CD4-positive, alpha-beta T cell (primary cell): ENCODE results near the gene RELCH. TPM values are rescaled to one million over a fixed set of nuclear protein-coding genes. Genes with fewer than 3 reads are reported as not detected.

Experiments
- ATAC-seq: fragments of 200-7000 bp; cut with Tn5 transposase; one replicate; pipeline ENCODE4 v1.10.0; 2022; ENCODE audit warnings: mild to moderate bottlenecking; ENCODE audit not compliant: poor library complexity
- CTCF ChIA-PET: fragments of 350-600 bp; sonication (Branson Sonifier 250); formaldehyde crosslinking; loops from one replicate; lab custom pipeline; 2021; ENCODE audit warnings: antibody characterized with exemption, inconsistent platforms; lab: Charles Lee
- POLR2A ChIA-PET: fragments of 350-600 bp; sonication (Branson Sonifier 250); formaldehyde crosslinking; loops from one replicate; lab custom pipeline; 2021; ENCODE audit warnings: antibody characterized with exemption, inconsistent platforms; lab: Charles Lee
- DNase-seq, 14 experiments: peaks; one replicate each; pipeline ENCODE4 v3.0.0-alpha.2; 2013 to 2020; ENCODE audit warnings: mixed read lengths in 2 of 14
- H3K27ac ChIP-seq, 2 donors: one replicate each; pipeline versions ENCODE4 v1.5.1 to v1.7.0; 2013; ENCODE audit warnings: low read length in 2 of 2, low read depth in 1 of 2, mild to moderate bottlenecking in 1 of 2
- H3K27me3 ChIP-seq, 2 experiments: 1 replicate in 1 of 2; 2 replicates in 1 of 2; pipeline versions ENCODE4 v1.6.1 to v1.7.0; 2013; ENCODE audit warnings: low read length in 2 of 2, control low read depth in 1 of 2, mild to moderate bottlenecking in 1 of 2, moderate library complexity in 1 of 2; ENCODE audit not compliant: insufficient read depth in 2 of 2, control insufficient read depth in 1 of 2
- H3K36me3 ChIP-seq: one replicate; pipeline ENCODE4 v1.6.1; 2013; ENCODE audit warnings: low read length, control low read depth; ENCODE audit not compliant: insufficient read depth
- H3K4me1 ChIP-seq: one replicate; pipeline ENCODE4 v1.6.1; 2013; ENCODE audit warnings: low read length, control low read depth; ENCODE audit not compliant: insufficient read depth
- H3K4me3 ChIP-seq: one replicate; pipeline ENCODE4 v1.5.1; 2013; ENCODE audit warnings: mild to moderate bottlenecking, low read length, moderate library complexity
- H3K9me3 ChIP-seq, 2 experiments: 1 replicate in 1 of 2; 2 replicates in 1 of 2; pipeline versions ENCODE4 v1.6.1 to v1.7.0; 2013; ENCODE audit warnings: low read length in 2 of 2, mild to moderate bottlenecking in 2 of 2, control low read depth in 1 of 2, moderate library complexity in 1 of 2; ENCODE audit not compliant: control insufficient read depth in 1 of 2, insufficient read depth in 1 of 2
- H3K27ac Mint-ChIP-seq: one replicate; pipeline ENCODE4 v1.8.0; 2020; ENCODE audit warnings: mixed read lengths
- H3K27me3 Mint-ChIP-seq: one replicate; pipeline ENCODE4 v1.8.0; 2021; ENCODE audit warnings: mixed read lengths
- H3K36me3 Mint-ChIP-seq: one replicate; pipeline ENCODE4 v1.8.0; 2021; ENCODE audit warnings: low read depth, mixed read lengths
- H3K4me1 Mint-ChIP-seq: one replicate; pipeline ENCODE4 v1.8.0; 2021; ENCODE audit warnings: low read depth, mixed read lengths
- H3K4me3 Mint-ChIP-seq: one replicate; pipeline ENCODE4 v1.8.0; 2020; ENCODE audit warnings: mild to moderate bottlenecking, mixed read lengths
- H3K9me3 Mint-ChIP-seq: one replicate; pipeline ENCODE4 v1.8.0; 2020; ENCODE audit warnings: mixed read lengths
- CTCF ChIP-seq: fragments of 200-600 bp; IDR thresholded peaks from one replicate; pipeline ENCODE4 v1.8.0; 2022; ENCODE audit warnings: antibody characterized with exemption, mild to moderate bottlenecking
- intact Hi-C, 2 experiments: fragments of 100-400 bp; cut with DNase I in 1 of 2; cut with micrococcal nuclease in 1 of 2; formaldehyde crosslinking; loops; one replicate each; pipeline versions ENCODE4 v1.15.1 to v1.9.0; 2023 to 2025; cut with DNase I, micrococcal nuclease
- total RNA-seq, 174 experiments: library from RNA in 2 of 174; stranded (reverse) in 2 of 174; gene quantifications; one replicate each; pipeline ENCODE4 v1.2.3 and lab custom pipeline; 2021 to 2026

Gene RELCH
- total RNA-seq, 2 experiments from 2014 or later, result 39.6 to 44.3 TPM

GRCh38 chr18:62264984-62265383 is 77.9 kb downstream of the RELCH start:
- intact Hi-C loops, result no loop called here
- CTCF ChIA-PET, result no interaction called here

GRCh38 chr18:62277045-62277444 is 90.0 kb downstream of the RELCH start:
- Mint-ChIP-seq H3K27me3 (no peaks in the 10 kb centered on the region), H3K27ac (no peak overlapping the region), H3K4me1 (no peaks in the 10 kb centered on the region), H3K4me3 (no peak overlapping the region), H3K36me3 (peaks cover 62% of the 10 kb centered on the region), H3K9me3 (no peaks in the 10 kb centered on the region)
- Histone ChIP-seq H3K9me3 (no peaks in the 10 kb centered on the region), H3K4me1 (no peaks in the 10 kb centered on the region), H3K36me3 (peaks cover 52% of the 10 kb centered on the region), H3K4me3 (no peak overlapping the region), H3K27me3 (no peaks in the 10 kb centered on the region), H3K27ac (no peak overlapping the region)
- intact Hi-C loops, result no loop called here
- ChIA-PET CTCF (no interaction called here), POLR2A (no interaction called here)
- no peak for TF ChIP-seq CTCF
- DNase-seq, result no peak
- ATAC-seq, result no peak

More at GRCh38 chr18:62264984-62265383, 77.9 kb downstream of the RELCH start:
- ATAC-seq, result no peak
- no peaks in the 10 kb centered on the region for H3K9me3 Mint-ChIP-seq
- no peak overlapping the region for H3K4me3 Mint-ChIP-seq
- Histone ChIP-seq H3K4me3 (no peak overlapping the region), H3K36me3 (peaks cover 68% of the 10 kb centered on the region), H3K4me1 (no peaks in the 10 kb centered on the region), H3K9me3 (no peaks in the 10 kb centered on the region), H3K27ac (no peak overlapping the region), H3K27me3 (no peaks in the 10 kb centered on the region)
- H3K27ac Mint-ChIP-seq, result no peak overlapping the region
- H3K36me3 Mint-ChIP-seq, result peaks cover 85% of the 10 kb centered on the region
- no peaks in the 10 kb centered on the region for H3K27me3 Mint-ChIP-seq
- TF ChIP-seq CTCF, result no peak
- no peak for DNase-seq
- H3K4me1 Mint-ChIP-seq, result peaks cover 3% of the 10 kb centered on the region
- POLR2A ChIA-PET, result no interaction called here

- CTCF ChIA-PET, result no interaction called here
- Mint-ChIP-seq H3K36me3 (peaks cover 72% of the 10 kb centered on the region), H3K4me1 (no peaks in the 10 kb centered on the region), H3K27ac (no peak overlapping the region), H3K9me3 (no peaks in the 10 kb centered on the region), H3K4me3 (no peak overlapping the region), H3K27me3 (no peaks in the 10 kb centered on the region)
- H3K27ac ChIP-seq, result no peak overlapping the region
- peaks cover 56% of the 10 kb centered on the region for H3K36me3 ChIP-seq
- no peak for TF ChIP-seq CTCF
- intact Hi-C loops, result no loop called here
- no peaks in the 10 kb centered on the region for H3K9me3 ChIP-seq
- no peak overlapping the region for H3K4me3 ChIP-seq
- ATAC-seq, result no peak
- POLR2A ChIA-PET, result no interaction called here
- DNase-seq, result no peak
- H3K4me1 ChIP-seq, result no peaks in the 10 kb centered on the region
- no peaks in the 10 kb centered on the region for H3K27me3 ChIP-seq
Observed at GRCh38 chr18:62279561-62279960, 92.5 kb downstream of the RELCH start.
